KBM-7 (cell line): ENCODE measurements around the gene SEPHS1.
"Not testable (repeated sequence)": the region's sequence is repeated elsewhere in the genome, so short reads cannot be mapped to it uniquely, and the experiment has no call there.

Experiments used
- DNase-seq: peaks from one replicate; pipeline ENCODE4 v3.0.0-alpha.2; 2015
- in situ Hi-C: fragments of 300-500 bp; cut with MboI; formaldehyde crosslinking; loops from 2 replicates; pipeline ENCODE4 v1.14.3; 2020; ENCODE audit warnings: low sequenced_read_pairs, low pct_unique_long_range_greater_than_20kb, mixed read lengths

SEPHS1 gene, protein sequence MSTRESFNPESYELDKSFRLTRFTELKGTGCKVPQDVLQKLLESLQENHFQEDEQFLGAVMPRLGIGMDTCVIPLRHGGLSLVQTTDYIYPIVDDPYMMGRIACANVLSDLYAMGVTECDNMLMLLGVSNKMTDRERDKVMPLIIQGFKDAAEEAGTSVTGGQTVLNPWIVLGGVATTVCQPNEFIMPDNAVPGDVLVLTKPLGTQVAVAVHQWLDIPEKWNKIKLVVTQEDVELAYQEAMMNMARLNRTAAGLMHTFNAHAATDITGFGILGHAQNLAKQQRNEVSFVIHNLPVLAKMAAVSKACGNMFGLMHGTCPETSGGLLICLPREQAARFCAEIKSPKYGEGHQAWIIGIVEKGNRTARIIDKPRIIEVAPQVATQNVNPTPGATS

DNA sequence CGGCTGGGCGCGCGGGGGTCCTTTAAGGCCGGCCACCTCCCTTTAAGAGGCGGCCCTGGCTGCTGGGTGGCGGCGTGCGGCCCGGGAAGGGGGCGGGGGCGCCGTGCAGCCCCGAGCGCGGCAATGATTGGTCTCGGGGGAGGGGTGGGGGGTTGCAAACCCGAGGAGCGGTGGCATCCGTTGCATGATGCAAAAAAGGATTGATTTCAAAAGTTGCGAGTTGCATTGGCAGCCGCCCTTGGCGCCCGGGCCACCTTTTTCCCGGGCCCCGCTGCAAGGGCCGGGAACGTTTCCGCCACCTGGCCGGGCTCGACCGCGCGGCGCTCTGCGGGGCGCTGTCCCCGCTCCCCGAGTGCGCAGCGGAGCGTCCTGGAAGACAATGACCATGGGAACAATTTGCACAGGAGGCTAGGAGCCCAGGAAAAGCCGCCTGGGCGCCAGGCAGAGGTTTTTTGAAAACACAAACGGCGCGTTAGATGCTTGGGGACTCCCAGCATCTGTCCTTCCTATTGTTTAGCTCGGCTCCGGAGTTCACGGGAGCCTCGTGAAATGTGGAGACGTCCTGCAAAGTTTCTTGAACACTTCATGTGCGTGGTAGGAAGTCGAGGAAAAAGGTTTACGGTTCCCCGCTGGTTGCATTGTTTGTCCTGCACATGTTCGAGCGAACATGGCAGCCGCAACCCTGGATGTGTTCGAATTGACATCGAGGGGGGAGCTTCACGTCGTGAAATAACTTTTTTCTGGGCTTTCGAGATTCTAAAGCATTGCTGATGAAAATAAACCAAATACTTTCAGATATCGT lies at the start of gene SEPHS1:
Gene SEPHS1, minus strand, starts transcription at position 78 of the 802 bp plus-strand sequence. CDS start 3,343 bp downstream, outside the sequence.
- in situ Hi-C loops, result no loop called here
- DNase-seq, result peak; percentile 75

- in situ Hi-C loops, result no loop called here
Observed at GRCh38 chr10:13397052-13397451, 49.0 kb upstream of the SEPHS1 start.

GRCh38 chr10:13396369-13396768 lies 48.3 kb upstream of the SEPHS1 start:
- DNase-seq, result no peak
- in situ Hi-C loops, result no loop called here

More at GRCh38 chr10:13397052-13397451, 49.0 kb upstream of the SEPHS1 start:
- no peak for DNase-seq

DNA sequence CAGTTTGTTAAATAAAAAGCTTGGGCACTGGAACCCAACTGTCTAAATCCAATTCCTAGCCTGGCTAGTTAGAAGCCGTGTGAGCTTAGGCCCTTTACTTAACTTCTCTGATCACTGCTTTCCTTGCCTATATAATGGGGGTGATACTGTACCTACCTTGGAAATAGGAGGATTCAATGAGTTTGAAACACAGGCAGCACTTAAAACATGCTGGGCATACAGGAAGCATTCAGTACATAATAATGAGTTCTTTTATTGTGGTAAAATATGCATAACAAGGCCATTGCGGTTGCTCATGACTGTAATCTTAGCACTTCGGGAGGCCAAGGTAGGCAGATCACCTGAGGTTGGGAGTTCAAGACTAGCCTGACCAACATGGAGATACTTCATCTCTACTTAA lies 47.4 kb upstream of the SEPHS1 start:
- in situ Hi-C loops, result no loop called here
- no peak for DNase-seq

GRCh38 chr10:13393640-13394039 lies 45.5 kb upstream of the SEPHS1 start:
- no peak for DNase-seq
- in situ Hi-C loops, result no loop called here

- in situ Hi-C loops, result no loop called here
- DNase-seq, result no peak
Observed at GRCh38 chr10:13392701-13393100, 44.6 kb upstream of the SEPHS1 start.

- peak; percentile 84 for DNase-seq
- in situ Hi-C loops, result no loop called here
Observed at GRCh38 chr10:13390604-13391522, 42.8 kb upstream of the SEPHS1 start.

DNA sequence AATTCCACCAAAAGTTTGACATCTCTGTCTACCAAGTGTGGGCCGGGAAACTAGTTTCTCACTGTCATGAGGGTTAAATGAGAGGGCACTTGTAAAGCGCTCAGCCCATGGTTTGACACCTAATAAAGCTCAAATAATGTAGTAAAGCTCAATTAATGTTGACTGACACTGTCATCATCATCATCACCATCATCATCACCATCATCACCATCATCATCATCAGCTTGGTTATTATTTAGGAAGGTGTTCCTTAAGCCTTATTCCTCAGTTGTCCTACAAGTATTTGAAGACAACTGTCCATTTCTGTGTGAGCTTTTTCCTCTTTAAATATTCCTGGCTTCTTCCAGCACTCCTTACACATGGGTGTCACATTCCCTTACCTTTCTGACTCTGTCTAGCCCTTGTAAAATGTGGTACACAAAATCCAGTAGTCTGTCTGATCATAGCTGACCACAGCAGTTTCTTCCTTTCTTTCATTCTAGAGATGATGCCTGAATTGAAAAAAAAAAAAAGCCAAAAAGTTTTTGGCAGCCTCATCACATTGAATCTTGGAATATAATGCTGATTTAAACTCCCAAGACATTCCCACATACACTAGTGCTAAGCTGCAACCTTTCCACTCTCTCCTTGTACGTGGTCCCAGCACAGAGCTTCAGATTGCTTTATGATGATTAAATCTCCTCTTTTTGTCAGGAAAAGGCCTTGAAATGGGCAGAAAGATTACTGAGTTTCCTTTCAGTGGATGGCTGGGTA lies 40.6 kb upstream of the SEPHS1 start:
- DNase-seq, result no peak
- in situ Hi-C loops, result no loop called here

GRCh38 chr10:13386021-13386420 lies 37.9 kb upstream of the SEPHS1 start:
- no peak for DNase-seq
- in situ Hi-C loops, result no loop called here

GRCh38 chr10:13383399-13383761 lies 35.3 kb upstream of the SEPHS1 start:
- in situ Hi-C loops, result no loop called here
- no peak for DNase-seq

DNA sequence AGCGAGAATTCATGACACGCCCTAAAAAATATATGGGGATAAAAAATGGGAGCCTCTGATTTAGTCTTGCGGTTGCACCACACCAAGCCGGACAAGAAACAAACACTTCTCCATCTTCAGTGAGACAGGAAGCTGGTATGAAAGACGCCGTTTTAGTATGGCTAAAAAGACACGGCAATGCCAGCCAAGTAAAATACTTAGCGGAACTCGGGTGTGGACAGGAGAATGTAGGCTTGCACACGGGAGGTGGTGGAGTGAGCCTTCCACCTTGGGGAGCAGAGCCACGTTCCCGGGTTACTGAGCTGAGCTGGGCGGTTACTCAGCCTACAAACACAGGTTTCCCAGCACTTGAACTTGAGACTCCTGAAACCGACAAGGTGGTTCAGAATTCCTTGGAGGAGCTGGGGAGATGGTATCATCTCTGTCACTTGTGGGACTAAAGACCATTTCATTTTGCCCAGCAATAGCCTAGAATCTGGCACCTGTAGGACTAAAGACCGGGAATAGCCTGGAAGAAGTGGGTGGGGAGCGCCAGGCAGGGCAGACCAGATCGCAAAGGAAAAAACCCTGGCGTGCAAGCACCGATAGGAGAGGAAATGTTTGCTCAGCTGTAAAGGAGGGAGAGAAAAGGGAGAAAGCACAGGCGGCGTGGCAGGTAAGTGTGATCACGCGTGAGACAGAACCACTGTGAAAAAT lies 34.8 kb upstream of the SEPHS1 start:
- in situ Hi-C loops, result no loop called here
- peak; percentile 32 for DNase-seq

DNA sequence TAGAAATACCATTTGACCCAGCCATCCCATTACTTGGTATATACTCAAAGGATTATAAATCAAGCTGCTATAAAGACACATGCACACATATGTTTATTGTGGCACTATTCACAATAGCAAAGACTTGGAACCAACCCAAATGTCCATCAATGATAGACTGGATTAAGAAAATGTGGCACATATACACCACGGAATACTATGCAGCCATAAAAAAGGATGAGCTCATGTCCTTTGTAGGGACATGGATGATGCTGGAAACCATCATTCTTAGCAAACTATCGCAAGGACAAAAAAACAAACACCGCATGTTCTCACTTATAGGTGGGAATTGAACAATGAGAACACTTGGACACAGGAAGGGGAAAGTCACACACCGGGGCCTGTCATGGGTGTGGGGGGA lies 31.0 kb upstream of the SEPHS1 start:
- DNase-seq, in situ Hi-C loops: not testable (repeated sequence)

GRCh38 chr10:13376746-13377145 lies 28.7 kb upstream of the SEPHS1 start:
- in situ Hi-C loops, result no loop called here

DNA sequence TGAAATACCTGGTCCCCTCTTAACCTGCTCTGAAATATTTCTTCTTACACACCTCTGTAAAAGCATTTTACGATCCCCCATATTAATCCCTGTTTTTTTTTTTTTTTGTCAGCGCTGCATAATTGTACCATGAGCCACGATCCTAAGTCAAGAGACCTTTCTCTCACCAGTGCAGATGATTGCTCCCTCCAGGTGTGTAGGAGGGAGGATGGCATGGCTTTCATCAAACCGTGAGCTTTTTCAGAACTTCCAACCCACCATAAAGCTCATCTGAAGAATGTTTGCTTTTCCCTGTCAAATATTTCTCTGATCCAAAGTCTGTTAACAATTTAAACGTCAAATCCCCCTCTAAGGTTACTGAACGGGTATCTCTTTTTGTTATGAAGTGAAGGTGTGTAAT lies 28.2 kb upstream of the SEPHS1 start:
- DNase-seq, result no peak
- in situ Hi-C loops, result no loop called here

More at GRCh38 chr10:13376746-13377145, 28.7 kb upstream of the SEPHS1 start:
- DNase-seq, result no peak

DNA sequence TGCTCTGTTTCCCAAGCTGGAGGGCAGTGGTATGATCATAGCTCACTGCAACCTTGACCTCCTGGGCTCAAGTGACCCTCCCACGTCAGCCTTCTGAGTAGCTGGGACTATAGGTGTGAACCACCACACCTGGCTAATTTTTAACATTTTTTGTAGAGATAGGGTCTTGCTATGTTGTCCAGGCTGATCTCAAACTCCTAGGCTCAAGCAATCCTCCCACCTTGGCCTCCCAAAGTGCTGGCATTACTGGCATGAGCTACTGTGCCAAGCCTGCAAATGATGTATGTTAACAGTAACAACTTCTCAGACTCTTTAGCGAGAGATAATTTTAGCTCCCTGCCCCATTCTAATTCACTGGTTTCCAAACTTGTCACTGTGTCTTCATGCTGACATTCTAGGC lies 27.7 kb upstream of the SEPHS1 start:
- DNase-seq, result no peak
- in situ Hi-C loops, result no loop called here

GRCh38 chr10:13373644-13374043 lies 25.6 kb upstream of the SEPHS1 start:
- no peak for DNase-seq
- in situ Hi-C loops, result no loop called here

DNA sequence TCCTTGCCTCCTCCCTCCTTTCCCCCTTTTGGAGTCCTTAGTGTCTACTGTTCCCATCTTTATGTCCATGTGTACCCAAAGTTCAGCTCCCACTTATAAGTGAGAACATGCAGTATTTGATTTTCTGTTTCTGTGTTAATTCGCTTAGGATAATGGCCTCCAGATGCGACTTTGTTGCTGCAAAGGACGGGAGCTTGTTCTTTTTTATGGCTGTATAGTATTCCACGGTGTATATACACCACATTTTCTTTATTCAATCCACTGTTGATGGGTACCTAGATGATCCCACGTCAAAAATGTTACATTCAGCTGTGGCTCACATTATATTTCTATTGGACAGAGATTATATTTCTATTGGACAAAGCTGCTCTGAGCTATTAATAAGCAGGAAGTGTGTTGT lies 24.4 kb upstream of the SEPHS1 start:
- in situ Hi-C loops, result no loop called here

DNA sequence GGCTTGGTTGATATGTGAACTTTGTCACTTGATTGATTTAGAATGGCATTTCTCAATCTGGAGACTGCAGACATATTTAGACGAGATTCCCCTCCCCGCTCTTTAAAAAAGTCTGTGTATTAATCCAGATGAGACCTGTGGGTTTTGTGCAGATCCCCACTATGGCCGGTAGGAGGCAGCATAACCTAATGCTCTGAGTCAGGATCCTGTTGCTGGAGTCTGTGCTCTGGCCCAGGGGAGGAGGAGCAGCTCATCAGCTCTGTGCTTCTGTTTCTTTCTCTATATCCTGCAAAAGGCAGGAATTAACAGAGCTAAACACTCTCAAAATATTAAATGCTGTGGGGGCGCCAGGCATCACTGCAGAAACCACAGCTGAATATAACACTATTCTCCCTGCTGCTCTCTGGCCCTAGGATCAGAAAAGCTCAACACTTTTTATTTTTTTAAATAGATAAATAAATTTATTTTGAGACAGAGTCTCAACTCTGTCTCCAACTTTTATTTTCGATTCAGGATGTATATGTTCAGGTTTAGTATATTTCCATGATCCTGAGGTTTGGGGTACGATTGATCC lies 23.9 kb upstream of the SEPHS1 start:
- peak; percentile 91 for DNase-seq
- in situ Hi-C loops, result no loop called here

More for the DNA sequence above, 24.4 kb upstream of the SEPHS1 start:
- no peak for DNase-seq
